HG03442 (cell line): ENCODE measurements around the gene FCN2.

Experiments
- ATAC-seq: cut with Tn5 transposase; IDR thresholded peaks from one replicate; pipeline ENCODE4 v1.9.1; 2021; ENCODE audit warnings: mild to moderate bottlenecking, moderate library complexity; ENCODE audit not compliant: unreplicated experiment

Gene FCN2

DNA sequence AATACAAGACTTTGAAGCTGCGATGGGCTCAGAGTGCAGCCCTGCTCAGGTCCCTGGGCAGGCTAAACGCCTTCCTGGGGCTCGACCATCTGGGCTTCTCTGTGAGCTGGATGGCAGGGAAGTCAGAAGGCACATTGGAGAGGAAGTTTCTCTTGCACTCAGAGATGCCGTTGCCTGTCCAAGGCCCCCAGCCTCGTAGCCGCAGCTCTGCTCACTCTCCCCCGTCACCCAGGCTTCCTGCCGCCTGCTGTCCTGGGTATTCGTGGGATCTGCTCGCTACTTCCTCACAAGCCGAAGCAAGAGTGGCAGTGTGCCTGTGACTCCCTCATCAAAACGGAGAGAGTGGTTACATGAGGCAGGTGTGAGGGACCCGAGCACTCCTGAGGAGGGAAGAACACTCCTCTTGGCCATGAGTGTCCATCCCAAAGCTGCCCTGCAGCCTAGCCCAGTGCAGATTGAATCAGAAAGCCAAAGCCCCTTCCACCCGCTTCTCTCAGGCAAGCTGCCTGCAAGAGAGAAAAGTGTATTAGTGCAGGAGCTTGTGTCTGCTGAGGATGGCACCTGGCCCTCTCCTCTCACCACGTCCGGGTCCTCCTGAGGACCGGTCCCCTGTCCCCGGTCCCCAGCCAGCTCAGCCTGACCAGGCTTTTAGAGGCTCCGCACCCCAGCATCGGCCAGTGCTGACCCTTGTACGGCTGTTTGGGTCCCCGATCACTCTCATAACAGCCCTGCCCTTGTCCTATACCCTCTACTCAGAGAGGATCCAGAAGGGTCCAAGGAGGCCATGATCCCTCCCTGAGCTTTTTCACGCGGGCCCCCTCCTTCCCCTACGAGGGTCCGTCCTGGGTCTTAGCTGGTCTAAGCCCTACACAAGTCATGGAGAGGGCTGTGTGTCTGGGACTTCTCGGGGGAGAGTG is 7.3 kb downstream of the FCN2 start:
- ATAC-seq, result no peak

DNA sequence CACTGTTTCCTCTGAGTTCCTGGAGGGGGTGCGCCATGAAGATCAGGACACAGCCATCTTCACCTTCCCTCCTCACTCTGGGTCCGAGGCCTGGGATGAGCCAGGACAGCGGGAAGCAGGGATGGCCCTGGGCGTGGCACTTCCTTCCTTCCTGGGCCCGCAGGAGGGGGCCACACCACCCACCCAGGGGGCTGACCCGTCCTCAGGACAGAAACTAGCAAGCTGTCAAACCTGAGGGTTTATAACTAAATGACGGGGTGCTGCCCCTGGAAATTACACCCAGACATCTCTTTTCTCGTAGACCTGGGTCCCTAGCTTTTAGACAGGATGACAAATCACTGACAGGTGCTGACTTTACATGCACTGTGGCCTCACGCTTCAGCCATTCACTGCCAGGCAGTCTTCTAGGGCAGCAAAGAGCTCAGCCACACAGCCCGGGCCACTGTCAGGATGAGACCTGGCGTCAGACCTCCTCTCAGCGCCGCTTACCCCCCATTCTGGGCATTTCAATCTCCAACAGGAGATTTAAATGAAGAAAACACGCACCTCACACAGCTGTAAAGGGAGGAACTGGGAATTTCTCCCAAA is 8.1 kb downstream of the FCN2 start:
- no peak for ATAC-seq

DNA sequence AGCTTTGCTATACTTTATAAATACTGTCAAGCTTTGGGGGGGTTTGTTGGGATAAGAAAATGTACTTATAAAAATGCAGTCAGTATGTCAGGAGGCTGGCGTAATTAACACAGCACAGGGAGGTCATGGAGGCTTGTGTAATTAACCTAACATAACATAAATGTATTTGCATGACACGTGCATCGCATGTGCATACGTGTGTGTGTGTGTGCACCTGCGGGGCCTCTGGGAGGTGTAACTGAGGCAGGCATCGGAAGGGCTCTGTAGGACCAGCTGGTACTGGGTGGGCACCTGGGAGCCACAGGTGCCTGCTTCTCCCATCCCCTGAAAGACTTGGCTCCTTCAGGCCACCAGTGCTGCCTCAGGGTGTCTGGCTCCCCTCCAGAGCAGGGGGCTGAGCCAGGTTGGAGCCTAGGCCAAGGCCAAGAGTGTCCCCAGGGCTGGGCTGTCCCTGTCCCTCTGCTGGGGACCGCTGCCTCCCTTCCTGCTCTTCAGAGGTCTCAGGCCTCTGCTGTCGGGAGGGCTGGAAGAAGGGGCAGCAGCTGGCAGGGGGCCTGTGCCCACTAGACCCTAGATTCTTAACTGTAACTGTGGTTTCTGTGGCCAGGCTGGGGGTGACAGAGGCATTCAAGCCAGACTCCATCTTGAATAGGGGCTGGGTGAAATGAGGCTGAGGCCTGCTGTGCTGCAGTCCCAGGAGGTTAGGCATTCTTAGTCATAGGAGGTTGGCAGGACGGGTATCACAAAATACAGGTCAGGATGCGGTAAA is 9.0 kb downstream of the FCN2 start:
- no peak for ATAC-seq

DNA sequence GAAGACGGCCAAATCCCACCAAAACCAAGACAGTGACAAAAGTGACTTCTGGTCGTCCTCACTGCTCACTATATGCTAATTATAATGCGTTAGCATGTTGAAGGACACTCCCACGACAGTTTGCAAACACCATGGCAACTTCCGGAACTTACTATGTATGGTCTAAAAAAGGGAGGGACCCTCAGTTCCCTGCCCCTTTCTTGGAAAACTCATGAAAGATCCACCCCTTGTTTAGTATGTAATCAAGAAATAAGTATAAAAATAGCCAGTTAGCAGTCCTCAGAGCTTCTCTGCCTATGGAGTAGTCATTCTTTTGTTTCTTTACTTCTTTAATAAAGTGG is 9.5 kb downstream of the FCN2 start:
- no peak for ATAC-seq

DNA sequence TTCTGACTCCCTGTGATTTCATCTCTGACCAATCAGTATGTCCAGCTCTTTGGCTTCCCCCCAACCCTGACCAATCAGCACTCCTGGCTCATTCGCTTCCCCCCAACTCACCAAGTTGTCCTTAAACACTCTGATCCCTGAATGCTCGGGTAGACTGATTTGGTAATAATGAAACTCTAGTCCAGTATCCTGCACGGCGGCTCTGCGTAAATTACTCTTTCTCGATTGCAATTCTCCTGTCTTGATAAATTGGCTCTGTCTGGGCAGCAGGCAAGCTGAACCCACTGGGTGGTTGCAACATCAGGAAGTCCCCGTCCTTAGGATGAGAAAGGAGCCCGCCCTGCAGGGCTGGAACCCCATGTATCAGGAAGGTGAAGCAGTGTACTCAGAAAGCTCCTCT is 10.4 kb downstream of the FCN2 start:
- no peak for ATAC-seq

DNA sequence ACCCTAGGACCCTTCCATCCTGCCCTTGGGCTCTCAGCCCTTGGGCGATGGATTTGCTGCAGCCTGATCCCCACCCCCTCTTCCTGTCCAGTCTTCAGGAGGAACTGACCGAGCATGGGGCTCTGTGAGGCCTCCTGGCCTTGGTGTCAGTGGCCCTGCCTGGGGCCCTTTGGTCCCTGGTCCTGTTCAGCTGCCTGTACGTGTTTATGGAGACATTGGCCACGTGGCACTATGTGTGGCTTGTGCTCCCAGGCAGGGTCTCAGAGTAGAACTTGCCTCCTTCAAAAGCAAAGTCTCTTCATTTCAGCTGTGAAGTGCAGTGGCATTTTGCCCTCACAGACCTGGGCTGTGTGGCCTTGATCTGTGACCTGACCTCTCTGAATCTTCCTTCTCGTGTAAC is 11.1 kb downstream of the FCN2 start:
- ATAC-seq, result no peak

DNA sequence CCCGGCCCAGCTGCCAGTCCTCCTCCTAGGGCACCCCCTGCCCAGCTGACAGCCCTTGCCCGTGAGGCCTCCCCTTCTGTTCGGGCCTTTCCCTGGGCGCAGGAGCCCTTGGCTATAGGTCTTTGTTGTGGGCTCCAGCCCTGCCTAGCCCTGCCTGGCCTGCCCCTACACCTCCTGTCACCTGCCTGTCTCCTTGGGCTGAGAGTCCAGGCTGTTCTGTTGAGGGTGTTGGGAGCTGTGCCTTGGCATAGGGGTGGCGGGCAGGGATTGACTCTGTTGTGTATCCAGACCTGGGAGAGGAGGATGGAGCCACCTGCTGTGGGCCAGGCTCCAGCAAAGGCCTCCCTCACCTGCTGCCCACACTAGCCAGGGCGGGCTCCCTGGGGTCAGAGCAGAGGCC is 11.6 kb downstream of the FCN2 start:
- ATAC-seq, result no peak

DNA sequence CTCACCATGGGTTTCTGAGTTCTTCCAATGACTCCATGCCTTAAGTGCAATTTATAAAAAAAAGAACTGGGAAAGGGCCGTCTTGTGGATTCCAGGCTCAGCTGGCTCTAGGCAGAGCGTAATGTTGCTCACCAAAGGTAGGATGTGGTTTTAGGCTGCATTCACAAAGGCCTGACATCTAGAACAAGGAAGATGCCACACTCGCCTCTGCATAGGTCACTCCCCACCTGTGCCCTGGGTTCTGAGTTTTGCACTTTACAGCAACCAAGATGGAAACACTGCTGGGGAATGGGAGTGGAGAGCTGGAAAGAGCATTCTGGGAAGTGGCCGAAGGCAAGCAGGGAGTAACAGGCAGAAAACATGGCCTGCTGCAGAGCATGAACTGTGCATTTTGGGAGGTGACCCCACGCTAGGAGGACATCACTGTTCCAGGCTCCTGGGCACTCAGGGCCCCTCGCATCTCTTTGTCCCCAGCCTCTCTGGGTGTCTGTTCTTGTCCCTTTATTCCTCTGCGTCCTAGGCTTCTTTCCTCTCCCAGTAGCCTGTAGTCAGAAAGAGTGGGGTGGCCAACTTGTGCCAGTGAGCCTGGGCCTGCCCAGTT is 12.3 kb downstream of the FCN2 start:
- no peak for ATAC-seq

DNA sequence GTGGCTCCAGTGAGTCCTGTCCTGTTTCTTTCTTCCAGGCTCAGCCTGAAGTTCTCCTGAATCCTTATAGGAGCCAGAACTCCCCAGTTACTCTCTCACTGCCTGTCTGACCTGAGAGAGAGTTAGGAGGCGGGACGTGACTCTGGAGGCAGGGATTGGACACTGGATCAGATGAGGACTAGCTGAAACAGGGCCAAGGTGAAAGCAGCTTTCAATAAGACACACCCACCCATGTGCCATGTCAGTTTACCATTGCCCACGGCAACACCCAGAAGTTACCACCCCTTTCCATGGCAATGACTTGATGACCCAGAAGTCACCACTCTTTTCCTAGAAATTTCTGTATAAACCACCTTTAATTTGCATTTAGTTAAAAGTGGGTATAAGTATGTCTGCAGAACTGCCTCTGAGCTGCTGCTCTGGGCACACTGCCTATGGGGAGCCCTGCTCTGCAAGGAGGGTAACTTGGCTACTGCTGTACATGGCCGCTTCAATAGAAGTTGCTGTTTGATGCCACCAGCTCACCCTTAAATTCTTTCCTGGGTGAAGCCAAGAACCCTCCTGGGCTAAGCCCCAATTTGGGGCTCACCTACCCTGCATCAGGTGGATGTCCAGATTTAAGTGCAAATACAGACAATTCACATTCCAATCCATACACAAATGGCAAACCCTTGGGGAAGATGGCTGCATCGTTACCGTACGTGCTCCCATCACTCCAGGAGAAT is 13.7 kb downstream of the FCN2 start:
- ATAC-seq, result no peak

DNA sequence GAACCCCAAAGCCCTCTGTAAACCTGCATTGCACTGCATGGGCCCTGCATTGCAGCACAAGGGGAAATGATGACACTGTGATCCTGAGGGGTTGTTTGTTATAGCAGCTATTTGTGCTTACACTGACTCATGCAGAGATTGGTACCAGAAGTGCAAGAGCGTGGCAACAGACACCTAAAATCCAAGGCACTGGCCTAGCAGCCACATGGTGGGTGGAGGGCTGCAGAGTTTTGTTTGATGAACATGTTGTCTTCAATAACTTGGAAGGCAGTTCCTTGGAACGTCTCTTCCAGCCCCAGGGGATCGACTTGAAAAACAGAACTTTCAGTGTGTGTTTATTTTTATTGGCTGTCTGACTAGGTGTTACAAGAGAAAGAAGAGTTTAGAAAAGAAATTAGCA is 14.5 kb downstream of the FCN2 start:
- no peak for ATAC-seq

DNA sequence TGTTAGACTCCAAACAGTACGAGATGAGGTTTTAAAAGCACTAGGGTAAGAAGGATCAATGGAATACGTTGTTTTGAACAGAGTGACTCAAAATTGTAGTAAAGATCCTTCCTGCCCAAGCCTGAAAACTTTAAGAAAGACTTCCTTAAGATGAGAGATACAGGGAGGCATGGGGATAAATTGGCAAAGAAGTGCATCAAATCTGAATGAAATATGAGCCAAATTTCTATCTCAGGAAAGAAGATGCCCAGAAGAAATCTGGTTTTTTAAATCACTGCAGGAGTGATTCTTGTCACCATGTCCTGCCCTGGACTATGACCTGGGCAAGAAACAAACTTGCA is 14.9 kb downstream of the FCN2 start:
- no peak for ATAC-seq

DNA sequence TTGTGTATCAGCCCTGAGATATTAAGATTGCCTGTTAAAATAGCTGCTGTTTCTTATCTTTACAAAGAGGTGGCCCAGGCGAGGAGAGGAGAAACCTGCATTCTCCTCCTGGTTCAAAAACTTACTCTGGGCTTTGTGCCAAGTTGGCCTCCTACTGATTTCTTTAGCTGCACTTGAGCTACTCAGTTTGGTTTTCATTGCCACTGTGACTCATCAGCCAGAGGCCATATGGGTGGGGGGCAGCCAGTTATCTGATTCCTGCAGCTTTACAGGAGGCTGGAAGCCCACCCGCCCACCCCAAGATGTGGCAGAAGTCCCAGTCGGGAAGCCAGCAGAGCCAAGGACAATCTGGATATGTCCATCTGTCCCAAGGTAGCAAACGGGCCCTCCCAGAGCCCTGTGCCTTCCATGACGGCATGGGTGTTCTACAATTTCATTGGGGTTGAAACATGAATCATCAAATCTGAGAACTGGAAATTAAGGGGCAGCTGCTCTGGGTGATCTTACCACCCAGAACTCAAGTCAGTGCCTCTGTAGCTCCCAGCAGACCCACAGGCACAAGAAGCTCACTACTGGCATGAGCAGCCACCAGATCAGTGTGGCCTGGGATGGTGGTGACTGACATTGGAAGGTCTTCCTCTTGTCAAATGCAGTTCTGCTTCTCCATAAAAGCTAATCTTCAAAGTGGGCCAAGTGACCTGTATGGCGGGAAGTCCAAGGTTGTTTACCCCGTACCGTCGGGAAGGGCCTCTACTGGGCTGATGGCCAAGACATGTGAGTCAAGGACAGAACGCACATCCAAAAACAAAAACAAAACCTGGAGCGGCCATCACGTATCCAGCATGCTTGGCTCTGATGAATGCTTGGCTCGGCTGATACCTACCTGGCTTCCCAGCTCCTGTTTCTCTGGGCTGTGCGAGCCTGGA is 15.6 kb downstream of the FCN2 start:
- ATAC-seq, result no peak

DNA sequence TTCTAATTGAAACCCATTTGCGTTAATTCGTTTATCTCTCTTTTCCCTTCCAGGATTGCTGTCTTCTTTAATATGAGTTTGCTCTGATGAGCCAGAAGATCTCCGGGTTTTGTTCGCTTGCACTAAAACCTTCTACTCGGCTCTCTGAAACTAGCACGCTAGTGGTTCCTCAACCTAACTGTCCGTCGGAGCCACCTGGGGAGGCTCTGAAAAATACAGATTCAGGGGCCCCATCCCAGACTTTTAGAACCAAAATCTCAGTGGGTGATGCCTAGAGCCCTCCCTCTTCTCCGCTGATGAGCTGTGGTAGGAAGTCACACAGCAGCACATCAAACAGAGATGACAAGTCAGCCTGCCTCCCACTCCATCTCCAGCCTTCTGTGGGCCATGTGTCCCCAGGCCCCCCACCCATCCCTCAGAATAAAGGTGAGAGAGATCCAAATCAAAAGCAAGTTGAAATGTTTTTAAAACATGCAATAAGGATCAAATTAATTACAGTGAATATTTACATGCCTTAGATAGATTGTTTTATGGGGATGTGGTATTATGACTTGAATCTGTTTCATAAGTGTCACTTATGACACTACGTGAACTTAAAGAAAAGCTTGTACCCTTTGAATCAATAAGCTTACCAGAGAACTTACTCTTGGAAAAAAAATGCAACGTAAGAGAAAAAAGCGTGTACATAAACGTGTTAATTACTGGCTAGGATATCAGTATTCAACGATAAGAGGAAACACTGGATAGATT is 16.4 kb downstream of the FCN2 start:
- ATAC-seq, result no peak

DNA sequence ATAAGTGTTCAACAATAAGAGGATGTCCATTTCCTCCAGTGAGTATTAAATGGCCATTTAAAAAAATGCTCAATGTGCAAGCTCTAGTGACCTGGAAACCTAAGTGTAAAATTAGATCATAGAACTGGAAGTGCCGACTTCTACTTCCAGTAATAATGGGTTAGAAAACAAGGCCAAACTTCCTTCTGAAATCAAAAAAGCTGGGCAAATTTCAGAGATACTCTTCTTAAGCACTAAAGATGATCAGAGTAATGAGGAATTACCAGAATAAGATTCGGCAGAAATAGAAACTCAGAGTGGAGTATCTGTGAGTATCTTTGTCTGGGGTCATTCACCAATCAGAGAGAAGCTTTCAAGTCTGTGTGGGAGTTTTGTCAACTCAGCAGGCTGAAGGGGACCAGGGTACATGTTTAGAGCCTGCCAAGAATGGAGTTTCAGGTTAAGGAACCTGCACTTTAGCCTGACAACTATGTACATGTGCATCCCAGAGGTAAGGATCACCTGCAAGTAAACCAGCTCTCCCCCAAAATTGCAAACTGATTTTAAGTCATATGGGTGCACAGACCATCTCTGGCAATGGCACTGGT is 17.1 kb downstream of the FCN2 start:
- no peak for ATAC-seq

DNA sequence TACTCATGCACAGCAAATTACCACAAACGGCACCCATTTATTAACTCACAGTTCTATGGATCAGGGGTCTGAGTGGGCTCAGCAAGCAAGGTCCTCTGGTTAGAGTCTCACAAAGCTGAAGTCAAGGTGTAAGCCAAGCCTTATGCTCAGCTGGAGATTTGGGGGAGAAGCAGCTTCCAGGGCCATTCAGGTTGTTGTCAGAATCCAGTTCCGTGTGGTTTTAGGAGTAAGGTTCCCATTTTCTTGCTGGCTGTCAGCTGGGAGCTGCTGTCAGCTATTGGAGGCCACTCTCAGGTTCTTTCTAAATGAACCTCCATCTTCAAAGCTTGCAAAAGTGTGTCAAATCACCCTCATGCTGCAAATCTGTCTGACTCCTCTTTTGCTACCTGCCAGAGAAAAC is 17.7 kb downstream of the FCN2 start:
- no peak for ATAC-seq

DNA sequence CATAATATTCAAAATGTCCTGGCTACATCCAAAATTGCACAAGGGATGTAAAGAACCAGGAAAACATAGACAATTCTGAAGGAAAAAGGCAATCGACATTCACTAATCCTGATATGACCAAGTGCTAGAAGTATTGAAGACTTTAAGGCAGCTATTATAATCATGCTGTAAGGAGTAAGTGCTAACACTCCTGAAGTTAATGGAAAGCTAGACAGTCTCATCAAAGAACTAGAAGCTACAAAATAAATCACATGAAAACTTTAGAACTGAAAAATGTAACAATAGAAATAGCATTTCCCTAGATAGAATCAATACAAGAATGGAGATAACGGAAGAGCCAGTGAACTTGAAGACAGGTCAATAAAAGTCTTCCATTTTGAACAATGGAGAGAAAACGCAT is 18.6 kb downstream of the FCN2 start:
- no peak for ATAC-seq

DNA sequence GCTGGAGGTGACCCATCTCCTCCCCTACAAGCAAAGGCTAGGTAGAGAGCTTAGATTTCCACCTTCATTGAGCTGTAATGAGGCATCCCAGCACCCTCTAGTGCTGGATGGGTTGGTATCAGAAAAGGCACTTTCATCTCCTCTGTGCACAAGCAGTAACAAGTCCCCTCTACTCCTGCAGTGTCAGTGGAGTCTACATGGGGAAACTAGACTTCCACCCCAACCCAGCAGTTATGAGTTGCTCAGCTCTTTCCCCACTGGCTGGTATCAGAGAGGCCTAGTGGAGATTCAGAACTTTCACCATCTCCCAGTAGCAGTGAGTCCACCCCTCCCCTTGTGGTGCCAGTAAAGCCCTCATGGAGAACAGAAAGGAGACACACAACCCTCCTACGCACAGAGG is 19.2 kb downstream of the FCN2 start:
- ATAC-seq, result no peak

DNA sequence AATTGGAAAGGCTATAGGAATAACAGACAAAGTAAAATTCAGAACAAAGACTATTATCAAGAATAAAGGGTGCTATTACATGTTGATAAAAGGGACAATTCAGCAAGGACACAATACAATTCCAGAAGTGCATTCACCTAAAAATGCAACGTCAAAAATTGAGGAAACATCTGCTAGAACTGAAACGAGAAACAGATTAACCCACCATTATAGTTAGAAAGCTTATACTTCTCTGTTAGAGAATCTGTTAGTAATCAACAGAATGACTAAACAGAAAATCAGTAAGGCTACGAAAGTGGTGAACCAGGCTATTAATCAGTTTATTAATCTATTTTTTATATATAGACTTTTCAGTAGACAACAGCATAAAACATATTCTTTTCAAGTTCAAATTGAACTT is 22.3 kb downstream of the FCN2 start:
- no peak for ATAC-seq
